ENCODE measurements around the gene BZW1.

Gene BZW1

DNA sequence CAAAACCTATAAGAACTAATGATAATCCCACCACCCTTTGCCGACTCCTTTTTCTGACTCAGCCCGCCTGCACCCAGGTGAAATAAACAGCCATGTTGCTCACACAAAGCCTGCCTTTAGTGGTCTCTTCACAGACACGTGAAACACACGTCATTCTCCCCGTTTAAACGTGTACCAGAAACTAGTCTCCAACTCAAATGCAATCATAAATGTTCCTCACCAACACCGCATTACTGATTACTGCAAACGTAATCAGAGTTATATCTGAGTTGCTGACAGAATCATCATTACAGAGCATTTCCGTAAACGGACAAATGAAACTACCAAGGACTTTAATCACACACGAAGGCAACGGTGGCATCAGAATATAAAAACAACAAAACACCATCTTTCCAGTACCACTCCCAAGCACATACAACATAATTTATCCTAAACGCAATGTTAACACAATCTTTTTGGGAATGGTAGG is 50.9 kb downstream of the BZW1 start:
- peak; percentile 77 to 86 for DNase-seq
- TF ChIP-seq POLR2A (IDR thresholded peaks at IDR 0.05; ENCODE audit: low read length) (peak; percentile 66), GATA1 (IDR thresholded peaks at IDR 0.05; ENCODE audit: low read depth, low read length) (no peak)

DNA sequence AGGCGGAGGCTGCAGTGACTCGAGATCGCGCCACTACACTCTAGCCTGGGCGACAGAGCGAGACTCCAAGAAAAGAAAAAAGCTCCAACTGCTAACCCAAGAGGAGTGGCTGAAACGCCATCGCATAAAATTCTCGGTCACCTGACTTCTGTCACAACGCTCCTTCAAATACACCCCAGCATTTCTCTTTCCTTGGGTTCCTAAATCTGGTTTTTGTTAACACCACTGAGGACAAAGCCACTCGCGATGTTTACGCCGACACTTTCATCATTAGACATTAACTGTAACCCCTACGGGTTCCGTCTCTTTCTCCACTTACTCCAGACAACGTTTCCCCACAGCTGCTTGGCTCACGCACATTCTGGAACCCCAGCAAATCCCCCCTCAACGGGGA is 52.1 kb downstream of the BZW1 start:
- no peak for TF ChIP-seq POLR2A (IDR thresholded peaks at IDR 0.05; ENCODE audit: low read length)
- TF ChIP-seq GATA1 (IDR thresholded peaks at IDR 0.05; ENCODE audit: low read depth, low read length): no peak
- DNase-seq: peak in 1 of 2 experiments; percentile 74

DNA sequence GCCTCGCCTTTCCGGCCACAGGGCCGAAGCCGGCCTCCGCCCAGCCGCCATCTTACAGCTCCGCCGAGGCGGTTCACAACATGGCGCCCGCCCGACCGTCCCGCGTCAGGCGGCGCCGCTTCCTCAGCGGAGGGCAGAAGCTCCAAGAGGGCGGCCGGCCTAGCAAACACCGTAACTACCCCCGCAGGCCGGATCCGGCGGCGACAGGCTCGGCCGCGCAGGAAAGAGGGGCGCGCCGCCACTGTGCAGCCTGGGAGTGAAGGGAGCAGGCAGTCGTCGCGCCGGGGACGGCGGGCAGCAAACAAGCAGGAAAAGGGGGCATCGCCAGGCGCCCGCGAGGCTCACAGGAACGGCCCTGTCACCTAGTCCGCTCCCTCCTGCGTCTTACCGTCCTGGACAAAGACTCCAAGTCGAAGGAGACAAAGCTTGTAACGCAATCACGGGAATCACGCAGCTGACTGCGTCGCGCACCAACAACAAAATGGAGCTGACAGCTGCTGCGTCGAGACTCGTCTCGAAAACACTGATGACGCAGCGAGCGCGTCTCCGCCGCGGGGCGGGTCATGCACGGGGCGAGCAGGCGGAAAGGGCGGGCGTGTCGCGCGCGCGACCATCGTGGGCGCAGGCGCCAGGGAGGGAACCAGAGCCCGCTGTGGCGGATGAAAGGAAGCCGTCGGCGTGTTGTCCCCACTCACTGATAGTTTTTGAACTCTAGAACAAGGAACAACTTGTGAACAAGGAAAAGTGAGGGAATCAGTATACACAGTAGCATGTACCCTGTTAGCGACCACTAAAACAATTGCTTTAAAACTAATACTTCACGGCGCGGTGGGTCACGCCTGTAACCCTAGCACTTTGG is 52.7 kb downstream of the BZW1 start, which contains the start of gene CLK1:
Gene CLK1 (minus strand): TSS at position 483 of the 859 bp plus-strand sequence. CDS start 2,796 bp downstream, outside the sequence.
- no peak for TF ChIP-seq GATA1 (IDR thresholded peaks at IDR 0.05; ENCODE audit: low read depth, low read length)
- peak; percentile 100 for TF ChIP-seq POLR2A (IDR thresholded peaks at IDR 0.05; ENCODE audit: low read length)
- peak; percentile 96 to 98 for DNase-seq

DNA sequence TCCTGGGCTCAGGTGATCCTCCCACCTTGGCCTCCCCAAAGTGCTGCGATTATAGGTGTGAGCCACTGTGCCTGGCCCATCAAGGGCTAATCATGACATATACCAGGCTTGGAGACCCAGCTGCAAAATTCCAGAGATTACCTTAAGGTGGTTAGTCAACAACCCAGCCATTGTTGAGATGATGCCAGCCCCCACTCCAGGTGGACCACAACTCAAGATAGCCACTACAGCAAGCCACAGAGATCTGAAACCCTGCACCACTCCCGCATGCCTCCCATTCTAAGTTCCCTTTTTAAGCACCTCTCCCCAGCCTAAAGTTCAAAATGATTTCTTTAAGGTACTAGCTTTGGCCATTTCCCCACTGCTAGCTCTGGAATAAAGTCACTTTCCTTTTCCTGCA is 57.3 kb downstream of the BZW1 start:
- peak in 1 of 2 experiments; percentile 33 for DNase-seq
- no peak for TF ChIP-seq GATA1 (IDR thresholded peaks at IDR 0.05; ENCODE audit: low read depth, low read length)
- no peak for TF ChIP-seq POLR2A (IDR thresholded peaks at IDR 0.05; ENCODE audit: low read length)

DNA sequence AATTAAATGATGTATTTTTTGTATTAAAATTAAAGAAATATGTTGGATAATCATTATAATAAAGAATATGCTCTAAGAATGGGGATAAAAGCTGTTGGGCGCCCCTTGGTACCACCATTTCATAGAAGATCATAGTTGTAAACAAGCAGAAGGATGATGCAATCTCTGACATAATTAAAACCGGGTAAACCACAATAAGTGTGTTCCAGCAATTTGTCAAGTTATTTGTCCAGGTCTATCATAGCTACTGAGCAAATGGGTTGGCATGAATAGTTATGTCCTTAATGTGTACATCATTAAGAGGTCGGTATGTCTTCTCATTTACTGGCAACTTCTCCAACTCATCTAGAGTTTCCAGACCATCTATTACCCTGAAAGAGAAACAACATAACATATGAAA is 59.4 kb downstream of the BZW1 start:
- TF ChIP-seq POLR2A (IDR thresholded peaks at IDR 0.05; ENCODE audit: low read length) (no peak), GATA1 (IDR thresholded peaks at IDR 0.05; ENCODE audit: low read depth, low read length) (no peak)
- peak; percentile 7 to 56 for DNase-seq

DNA sequence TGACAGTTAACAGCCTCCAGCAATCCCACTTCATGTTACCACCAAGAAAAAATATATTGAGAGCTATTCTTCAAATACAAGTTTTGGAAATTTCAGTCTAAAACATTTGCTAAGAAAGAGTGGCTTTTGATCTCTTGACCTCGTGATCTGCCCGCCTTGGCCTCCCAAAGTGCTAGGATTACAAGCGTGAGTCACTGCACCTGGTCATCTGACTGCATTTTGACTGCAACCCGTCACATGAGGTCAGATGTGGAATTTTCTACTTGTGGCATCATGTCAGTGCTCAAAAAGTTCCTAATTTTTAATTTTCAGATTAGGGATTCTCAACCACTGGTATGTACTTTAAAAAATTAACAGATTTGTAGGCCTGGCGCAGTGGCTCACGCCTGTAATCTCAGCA is 61.9 kb downstream of the BZW1 start:
- no peak for TF ChIP-seq POLR2A (IDR thresholded peaks at IDR 0.05; ENCODE audit: low read length)
- TF ChIP-seq GATA1 (IDR thresholded peaks at IDR 0.05; ENCODE audit: low read depth, low read length): no peak
- DNase-seq: no peak

Measured in erythroblast (primary cell).